Hepatocyte (in vitro differentiated cells): ENCODE data around the gene CFAP47.

Source experiments
- EZH2 ChIP-seq: fragments of 200-600 bp; sonication (generic); IDR thresholded peaks from 2 replicates; pipeline ENCODE4 v1.6.1; 2016; ENCODE audit warnings: antibody characterized with exemption, mild to moderate bottlenecking, borderline replicate concordance
- EZH2phosphoT487 ChIP-seq: fragments of 200-600 bp; sonication (generic); IDR thresholded peaks from one replicate; pipeline ENCODE4 v1.6.1; 2018; ENCODE audit warnings: antibody characterized with exemption, mild to moderate bottlenecking, low read depth, moderate library complexity; ENCODE audit not compliant: unreplicated experiment, severe bottlenecking
- TF ChIP-seq, protein P1 (sequence below): fragments of 200-600 bp; sonication (generic); IDR thresholded peaks from 2 replicates; pipeline ENCODE4 v1.5.1; 2016; ENCODE audit warnings: antibody characterized with exemption, mild to moderate bottlenecking; ENCODE audit not compliant: poor library complexity

DNA sequence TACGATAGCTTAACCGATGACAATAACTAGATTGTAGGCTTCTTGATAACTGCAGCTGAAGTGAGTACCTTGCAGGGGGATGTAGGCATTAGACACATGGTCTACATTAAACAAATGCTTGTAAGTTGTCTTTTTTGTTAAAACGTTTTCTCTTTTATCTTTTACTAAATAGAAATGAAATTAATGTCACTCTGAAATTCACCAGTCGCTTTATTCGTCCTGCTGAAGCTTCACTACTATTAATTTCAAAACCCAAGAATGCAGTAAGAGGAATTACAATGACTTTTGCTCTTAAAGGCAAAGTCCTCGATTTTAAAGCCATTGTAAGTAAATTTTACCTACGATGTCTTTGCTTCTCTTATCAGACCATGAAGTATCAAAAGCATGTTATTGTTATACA is 239.7 kb downstream of the CFAP47 start:
- TF ChIP-seq, protein P1, sequence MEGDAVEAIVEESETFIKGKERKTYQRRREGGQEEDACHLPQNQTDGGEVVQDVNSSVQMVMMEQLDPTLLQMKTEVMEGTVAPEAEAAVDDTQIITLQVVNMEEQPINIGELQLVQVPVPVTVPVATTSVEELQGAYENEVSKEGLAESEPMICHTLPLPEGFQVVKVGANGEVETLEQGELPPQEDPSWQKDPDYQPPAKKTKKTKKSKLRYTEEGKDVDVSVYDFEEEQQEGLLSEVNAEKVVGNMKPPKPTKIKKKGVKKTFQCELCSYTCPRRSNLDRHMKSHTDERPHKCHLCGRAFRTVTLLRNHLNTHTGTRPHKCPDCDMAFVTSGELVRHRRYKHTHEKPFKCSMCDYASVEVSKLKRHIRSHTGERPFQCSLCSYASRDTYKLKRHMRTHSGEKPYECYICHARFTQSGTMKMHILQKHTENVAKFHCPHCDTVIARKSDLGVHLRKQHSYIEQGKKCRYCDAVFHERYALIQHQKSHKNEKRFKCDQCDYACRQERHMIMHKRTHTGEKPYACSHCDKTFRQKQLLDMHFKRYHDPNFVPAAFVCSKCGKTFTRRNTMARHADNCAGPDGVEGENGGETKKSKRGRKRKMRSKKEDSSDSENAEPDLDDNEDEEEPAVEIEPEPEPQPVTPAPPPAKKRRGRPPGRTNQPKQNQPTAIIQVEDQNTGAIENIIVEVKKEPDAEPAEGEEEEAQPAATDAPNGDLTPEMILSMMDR, result no peak
- no peak for TF ChIP-seq EZH2phosphoT487
- TF ChIP-seq EZH2, result no peak
